ENCODE results near the gene GUCY2D.

DNA sequence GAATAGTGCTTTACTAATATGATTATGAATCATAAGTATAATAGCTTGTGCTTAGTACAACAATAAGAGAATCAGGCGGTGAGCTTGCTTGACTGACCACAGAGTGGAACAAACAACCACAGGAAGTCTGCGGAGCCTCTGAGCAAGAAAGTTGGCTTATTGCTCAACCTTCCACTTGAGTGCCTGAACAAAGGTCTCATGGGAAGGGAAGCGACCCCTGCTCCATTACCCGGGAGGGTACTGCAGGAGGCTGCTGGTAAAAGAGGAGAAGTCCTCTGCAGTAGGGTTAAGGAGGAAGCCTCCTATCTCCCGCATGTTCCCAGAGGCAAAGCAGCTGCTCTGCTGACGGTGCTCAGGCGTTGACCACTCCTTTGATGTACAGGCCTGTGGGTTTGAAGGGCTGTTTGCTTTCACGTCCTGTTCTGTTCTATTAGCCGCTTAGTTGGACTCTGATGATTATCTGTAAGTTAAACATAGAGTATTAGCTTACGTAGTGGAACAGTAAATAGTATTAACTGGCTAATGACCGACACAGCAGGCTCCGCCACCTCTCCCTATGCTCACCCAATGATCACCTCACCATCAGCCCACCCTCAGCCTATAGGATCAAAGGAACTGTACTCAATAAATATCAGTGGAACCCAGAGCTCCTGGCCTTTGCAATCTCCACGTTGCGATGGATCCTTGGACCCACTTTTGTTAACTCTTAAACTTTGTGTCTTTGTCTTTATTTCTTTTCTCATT lies 54.0 kb downstream of the GUCY2D start:
- TF ChIP-seq, protein P1, sequence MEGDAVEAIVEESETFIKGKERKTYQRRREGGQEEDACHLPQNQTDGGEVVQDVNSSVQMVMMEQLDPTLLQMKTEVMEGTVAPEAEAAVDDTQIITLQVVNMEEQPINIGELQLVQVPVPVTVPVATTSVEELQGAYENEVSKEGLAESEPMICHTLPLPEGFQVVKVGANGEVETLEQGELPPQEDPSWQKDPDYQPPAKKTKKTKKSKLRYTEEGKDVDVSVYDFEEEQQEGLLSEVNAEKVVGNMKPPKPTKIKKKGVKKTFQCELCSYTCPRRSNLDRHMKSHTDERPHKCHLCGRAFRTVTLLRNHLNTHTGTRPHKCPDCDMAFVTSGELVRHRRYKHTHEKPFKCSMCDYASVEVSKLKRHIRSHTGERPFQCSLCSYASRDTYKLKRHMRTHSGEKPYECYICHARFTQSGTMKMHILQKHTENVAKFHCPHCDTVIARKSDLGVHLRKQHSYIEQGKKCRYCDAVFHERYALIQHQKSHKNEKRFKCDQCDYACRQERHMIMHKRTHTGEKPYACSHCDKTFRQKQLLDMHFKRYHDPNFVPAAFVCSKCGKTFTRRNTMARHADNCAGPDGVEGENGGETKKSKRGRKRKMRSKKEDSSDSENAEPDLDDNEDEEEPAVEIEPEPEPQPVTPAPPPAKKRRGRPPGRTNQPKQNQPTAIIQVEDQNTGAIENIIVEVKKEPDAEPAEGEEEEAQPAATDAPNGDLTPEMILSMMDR (IDR thresholded peaks at IDR 0.05), result no peak
- TF ChIP-seq POLR2A (IDR thresholded peaks at IDR 0.05), result no peak

All from thyroid gland (tissue), 4 donors.